22Rv1 (cell line): ENCODE data around the gene RAD51B.

ENCODE experiments used
- H3K27ac ChIP-seq: fragments of 450-650 bp; 2 replicates; pipeline ENCODE4 v1.5.1; 2017
- ZFX ChIP-seq: fragments of 450-650 bp; IDR thresholded peaks from 2 replicates; pipeline ENCODE4 v1.6.1; 2017; ENCODE audit warnings: antibody characterized with exemption, borderline replicate concordance
- TF ChIP-seq, protein P1 (sequence below): fragments of 450-650 bp; IDR thresholded peaks from 2 replicates; pipeline ENCODE4 v1.5.1; 2017; ENCODE audit warnings: mild to moderate bottlenecking

The RAD51B gene

DNA sequence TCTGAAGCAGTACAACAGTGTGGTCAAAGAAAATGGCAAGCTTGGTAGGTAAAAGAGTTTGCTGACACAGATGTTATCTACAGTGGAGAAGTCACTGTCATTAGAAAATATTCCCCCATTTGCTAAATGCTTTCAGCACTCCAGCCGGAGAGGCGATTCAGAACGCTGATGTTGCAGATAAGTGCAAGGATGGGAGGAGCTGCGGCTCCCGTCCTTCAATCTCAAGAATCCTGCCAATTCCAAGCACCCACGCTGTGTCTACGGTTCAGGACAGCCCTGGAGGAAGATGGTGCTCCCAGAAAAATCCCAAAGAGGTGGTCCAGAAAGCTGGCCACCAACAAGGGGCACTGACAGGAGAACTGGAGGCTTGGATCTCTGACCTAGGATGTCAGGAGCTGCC is 894.2 kb downstream of the RAD51B start:
- H3K27ac ChIP-seq: no peak overlapping the region
- TF ChIP-seq, protein P1, sequence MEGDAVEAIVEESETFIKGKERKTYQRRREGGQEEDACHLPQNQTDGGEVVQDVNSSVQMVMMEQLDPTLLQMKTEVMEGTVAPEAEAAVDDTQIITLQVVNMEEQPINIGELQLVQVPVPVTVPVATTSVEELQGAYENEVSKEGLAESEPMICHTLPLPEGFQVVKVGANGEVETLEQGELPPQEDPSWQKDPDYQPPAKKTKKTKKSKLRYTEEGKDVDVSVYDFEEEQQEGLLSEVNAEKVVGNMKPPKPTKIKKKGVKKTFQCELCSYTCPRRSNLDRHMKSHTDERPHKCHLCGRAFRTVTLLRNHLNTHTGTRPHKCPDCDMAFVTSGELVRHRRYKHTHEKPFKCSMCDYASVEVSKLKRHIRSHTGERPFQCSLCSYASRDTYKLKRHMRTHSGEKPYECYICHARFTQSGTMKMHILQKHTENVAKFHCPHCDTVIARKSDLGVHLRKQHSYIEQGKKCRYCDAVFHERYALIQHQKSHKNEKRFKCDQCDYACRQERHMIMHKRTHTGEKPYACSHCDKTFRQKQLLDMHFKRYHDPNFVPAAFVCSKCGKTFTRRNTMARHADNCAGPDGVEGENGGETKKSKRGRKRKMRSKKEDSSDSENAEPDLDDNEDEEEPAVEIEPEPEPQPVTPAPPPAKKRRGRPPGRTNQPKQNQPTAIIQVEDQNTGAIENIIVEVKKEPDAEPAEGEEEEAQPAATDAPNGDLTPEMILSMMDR: no peak
- TF ChIP-seq ZFX: no peak

- H3K27ac ChIP-seq: no peak overlapping the region
Measured at GRCh38 chr14:68714991-68715924, 895.7 kb downstream of the RAD51B start.

GRCh38 chr14:68716698-68717097 is 897.1 kb downstream of the RAD51B start:
- H3K27ac ChIP-seq: no peak overlapping the region
- TF ChIP-seq, protein P1: no peak
- no peak for TF ChIP-seq ZFX

More at GRCh38 chr14:68714991-68715924, 895.7 kb downstream of the RAD51B start:
- TF ChIP-seq, protein P1: no peak
- TF ChIP-seq ZFX: no peak

GRCh38 chr14:68718023-68718990 is 898.7 kb downstream of the RAD51B start:
- H3K27ac ChIP-seq: no peak overlapping the region
- no peak for TF ChIP-seq ZFX
- TF ChIP-seq, protein P1: no peak; the same call in 1 of the 2 replicates

GRCh38 chr14:68719634-68720384 is 900.2 kb downstream of the RAD51B start:
- no peak for TF ChIP-seq ZFX
- TF ChIP-seq, protein P1: no peak
- H3K27ac ChIP-seq: no peak overlapping the region

GRCh38 chr14:68722186-68722585 is 902.6 kb downstream of the RAD51B start:
- H3K27ac ChIP-seq: no peak overlapping the region
- TF ChIP-seq ZFX: no peak
- TF ChIP-seq, protein P1: no peak
